GM18868 (cell line): Measurements from ENCODE around the gene SLC20A1.

Experiments
- ATAC-seq: cut with Tn5 transposase; IDR thresholded peaks from one replicate; pipeline ENCODE4 v1.9.1; 2021; ENCODE audit warnings: mild to moderate bottlenecking, moderate library complexity; ENCODE audit not compliant: unreplicated experiment

The SLC20A1 gene

DNA sequence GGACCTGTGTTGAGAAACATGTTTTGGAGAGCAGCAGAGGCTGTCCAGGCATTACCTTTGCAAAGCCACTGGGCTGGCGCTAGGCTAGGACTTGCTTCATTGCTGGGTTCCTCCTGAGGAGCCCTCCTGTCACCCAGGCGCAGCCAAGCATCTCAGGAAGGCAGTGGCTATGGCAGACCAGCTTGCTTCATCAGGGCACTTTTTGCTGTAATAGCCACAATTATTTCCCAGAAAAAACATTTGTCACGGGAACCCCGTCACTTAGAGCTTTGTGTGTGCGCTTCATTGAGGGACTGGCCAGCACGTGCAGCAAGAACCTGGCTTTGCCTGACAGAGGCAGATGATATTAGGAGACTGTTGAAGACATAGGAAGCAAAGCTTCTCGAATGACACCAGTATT is 36.4 kb downstream of the SLC20A1 start:
- ATAC-seq, result no peak

DNA sequence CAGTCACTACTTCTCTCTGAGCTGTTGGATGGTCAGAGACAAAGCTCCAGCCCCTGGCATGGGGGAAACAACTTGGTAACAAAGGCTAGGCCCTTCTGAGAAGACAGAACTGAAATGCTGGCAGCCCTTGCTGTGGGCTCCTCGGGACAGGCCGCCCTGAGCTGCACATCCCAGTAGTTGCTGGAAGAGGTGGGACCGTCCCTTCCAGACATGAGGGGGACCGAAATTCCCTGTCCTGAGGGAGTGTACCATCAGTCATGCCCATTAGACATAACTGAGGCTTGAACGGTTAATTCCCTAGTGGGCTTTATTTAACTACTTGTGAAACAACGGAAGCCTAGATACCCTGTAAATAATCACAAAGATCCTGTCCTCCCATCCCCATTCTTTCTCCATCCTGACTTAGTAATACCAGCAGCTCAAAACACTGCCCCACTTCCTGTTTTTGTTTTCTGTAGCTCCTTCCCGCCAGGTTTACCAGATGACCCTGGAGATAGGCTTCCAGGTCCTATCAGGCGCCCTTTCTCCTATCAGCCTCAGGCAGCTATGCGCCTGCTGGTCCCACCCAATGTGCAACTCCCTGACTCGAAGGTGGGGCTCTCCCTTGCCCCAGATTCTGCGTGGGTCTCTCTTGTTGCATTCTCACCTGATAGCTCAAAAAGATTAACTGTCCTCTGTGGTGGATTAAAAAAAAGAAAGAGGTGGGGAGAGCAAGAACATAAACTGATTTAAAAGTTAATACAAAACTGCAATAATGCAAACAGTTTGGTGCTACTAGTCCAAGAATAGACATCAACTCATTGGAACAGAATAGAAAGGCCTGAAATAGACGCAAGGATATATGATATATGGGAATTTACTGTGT is 38.0 kb downstream of the SLC20A1 start:
- no peak for ATAC-seq

DNA sequence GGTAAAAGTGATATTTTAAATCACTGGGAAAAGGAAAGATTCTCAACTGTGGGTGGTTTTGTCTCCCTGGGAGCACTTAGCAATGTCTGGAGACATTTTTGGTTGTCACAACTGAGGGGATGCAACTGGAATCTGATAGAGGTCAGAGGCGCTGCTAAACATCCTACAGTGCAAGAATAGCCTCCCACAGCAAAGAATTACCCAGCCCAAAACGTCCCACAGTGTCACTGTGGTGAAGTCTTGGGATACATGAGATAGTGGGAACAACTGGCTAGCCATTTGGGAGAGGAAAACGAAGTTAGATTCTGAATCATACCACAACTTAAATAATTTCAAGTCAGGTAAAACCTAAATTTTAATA is 38.7 kb downstream of the SLC20A1 start:
- no peak for ATAC-seq

DNA sequence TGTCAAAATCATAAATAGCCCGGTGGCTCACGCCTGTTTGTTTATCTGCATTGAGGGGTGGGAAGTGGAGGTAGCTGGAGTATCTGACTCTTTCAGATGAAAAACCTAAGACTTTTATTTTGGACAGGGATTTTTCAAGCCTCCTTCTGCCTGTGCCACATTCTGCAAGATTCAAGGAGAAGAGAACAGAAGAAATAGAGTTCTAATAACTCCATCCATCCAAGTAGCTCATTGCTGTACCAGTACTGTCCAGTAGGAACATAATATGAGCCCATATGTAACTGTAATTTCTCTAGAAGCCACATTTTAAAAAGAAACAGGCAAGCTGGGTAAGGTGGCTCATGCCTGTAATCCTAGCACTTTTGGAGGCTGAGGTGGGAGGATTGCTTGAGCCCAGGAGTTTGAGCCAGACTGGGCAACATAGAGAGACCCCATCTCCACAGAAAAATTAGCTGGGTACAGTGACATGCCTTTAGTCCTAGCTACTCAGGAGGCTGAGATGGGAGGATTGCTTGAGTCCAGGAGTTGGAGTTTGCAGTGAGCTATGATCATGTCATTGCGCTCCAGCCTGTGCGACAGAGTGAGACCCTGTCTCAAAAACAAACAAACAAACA is 39.6 kb downstream of the SLC20A1 start:
- no peak for ATAC-seq

DNA sequence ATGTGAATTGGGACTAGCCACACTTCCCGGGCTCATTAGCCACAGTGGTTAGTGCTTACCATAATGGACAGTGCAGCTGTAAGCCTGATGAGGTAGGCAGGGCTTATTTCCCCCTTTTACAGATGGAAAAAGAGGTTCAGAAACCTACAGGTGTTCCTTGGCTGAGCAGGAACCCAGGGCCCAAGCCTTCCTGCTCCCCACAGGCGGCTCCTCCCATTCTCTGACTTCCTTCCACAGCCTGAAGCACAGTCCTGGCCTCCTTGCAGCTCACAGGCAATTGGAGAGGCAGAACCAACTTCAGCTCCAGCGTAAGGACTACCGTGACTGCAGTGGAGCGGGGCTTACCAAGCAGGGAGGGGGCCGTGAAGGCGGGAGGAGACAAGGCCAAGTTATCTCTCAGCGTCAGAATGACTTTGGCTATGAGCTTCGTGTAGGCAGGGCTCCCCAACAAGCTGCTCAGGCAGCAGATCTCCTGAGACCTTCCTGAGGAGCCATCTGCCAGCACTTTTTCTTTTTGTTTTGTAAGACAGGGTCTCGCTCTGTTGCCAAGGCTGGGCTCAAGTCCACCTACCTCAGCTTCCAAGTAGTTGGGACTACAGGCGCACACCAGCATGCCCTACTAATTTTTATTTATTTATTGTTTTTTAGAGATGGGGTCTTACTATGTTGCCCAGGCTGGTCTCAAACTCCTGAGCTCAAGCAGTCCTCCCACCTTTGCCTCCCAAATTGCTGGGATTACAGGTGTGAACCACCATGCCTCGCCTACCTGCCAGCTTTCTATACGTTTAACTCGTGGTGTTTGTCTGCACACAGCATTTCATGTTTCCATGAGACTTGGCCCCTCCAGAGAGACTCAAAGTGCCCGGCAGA is 40.8 kb downstream of the SLC20A1 start:
- no peak for ATAC-seq

DNA sequence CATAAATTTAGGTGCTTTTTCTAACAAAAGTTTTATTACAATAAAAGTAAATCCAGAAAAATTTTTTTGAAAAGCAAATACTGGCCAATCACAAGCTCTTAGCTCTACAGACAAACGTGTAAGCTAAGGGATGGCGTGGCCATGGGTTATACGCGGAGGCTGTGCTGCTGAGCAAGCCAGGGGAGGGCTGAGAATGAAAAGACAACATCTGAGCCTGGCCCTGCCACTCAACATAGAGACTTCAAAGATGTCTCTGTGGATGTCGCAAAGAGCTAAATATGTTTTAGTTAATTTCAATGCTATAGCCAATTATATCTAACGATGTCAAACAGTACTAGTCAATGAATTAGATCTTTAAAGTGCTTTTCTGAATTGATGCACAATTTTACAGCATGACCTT is 41.8 kb downstream of the SLC20A1 start:
- ATAC-seq, result no peak

DNA sequence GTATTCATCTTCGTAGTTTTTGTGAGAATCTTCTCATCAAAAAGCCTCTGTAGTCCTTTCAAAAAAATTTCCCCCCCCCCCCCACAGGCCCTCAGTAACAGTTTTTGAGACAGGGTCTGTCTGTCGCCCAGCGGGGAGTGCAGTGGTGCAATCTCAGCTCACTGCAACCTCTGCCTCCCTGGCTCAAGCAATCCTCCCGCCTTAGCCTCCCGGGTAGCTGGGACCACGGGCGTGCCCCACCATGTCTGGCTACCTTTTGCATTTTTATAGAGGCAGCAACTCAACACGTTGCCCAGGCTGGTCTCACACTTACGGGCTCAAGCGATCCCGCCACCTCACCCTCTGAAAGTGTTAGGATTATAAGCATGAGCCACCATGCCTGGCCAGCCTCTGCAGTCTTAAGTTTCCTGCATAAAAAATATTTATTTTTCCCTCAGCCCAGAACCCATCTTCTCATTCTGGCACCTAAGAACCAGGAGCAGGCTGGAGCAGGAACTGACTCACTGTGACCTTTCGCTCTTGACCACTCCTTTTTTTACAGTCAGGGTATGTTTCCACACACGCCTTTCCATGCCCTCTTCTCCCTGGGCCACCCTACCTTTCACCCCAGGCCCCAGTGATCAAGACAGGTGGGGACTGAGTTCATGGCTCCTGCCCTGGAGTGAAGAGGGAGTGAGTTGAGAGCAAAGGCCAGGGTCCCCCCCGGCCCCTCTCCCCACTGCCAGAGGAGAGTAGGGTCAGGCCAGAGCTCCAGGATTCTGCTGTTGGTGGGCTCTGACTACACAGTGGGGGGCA is 42.5 kb downstream of the SLC20A1 start:
- no peak for ATAC-seq

DNA sequence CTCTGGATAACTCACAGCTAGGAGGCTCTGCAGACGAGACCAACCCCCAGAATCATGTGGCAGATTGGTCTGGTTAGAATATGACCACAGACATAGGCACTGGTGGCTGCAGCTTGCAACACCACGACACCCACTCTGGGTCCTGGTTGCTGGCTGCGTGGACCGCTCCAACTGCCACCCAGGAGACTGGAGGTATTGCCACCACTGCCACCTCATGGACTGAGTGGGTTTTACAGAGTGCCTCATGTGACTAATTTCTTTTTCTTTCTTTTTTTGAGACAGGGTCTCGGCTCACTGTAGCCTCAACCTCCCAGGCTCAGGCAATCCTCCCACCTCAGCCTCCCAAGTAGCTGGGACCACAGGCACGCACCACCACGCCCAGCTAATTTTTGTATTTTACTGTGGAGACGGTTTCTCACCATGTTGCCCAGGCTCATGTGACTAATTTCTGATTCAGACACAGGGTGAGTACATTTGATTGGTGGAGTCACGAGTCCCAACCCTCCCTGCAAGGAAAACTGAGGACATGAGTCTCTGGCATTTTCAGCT is 45.2 kb downstream of the SLC20A1 start:
- peak; percentile 57 for ATAC-seq

DNA sequence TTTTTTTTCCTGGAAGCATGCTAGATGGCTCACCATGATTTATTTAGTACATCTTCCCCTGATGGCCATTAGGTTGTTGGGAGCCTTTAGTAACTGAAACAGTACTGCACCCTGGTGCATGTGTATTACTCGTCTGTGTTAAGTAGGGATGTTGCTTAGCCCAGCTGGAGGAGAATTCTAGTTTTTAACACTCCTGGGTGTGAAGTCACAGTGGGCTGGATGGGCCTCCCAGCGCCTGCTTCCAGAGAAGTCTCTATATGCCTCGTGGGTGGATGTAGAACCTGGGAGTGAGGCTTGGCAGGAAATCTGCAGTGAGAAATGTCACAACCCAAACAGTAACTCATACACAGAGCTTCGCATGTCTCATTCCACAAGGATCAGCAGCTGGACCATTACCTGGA is 46.1 kb downstream of the SLC20A1 start:
- ATAC-seq, result no peak

DNA sequence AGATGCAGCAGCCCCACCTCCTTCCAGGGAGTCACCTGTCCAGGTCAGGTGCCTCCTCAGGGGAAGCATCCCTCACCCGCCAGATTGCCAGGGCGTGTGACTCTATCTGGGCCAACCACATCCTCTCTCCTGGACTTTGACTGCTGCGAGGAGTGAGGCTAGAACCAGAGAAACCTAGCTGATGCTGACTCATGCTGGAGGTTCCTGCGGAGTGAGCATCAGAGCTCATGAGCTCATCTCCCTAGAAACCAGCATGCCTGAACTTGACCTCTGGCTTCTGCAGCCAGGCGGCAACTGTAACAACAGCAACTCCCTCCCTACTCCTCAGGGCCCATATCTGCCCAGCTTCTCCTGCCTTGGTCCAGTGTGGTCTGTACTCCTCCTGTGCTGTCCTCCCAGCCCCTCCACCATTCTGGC is 46.8 kb downstream of the SLC20A1 start:
- peak; percentile 90 for ATAC-seq

DNA sequence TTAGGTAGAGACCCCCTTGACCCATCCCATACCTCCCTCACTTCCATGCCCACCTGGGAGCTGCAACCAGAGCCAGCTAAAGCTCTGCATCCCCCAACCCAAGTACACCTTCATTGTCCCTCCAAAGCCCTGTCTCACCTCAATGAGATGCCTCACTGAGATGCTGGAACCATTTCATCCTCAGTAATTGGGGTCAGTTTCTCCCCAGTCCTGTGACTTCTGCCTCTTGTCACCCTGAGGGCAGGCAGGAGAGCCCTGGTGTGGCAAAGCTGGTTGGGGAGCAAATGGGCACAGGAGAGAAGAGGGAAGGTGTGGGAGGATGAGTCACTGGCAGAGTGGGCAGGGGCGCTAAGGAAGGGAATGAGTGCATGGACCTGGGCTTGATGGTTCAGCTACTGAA is 47.2 kb downstream of the SLC20A1 start:
- ATAC-seq, result no peak

DNA sequence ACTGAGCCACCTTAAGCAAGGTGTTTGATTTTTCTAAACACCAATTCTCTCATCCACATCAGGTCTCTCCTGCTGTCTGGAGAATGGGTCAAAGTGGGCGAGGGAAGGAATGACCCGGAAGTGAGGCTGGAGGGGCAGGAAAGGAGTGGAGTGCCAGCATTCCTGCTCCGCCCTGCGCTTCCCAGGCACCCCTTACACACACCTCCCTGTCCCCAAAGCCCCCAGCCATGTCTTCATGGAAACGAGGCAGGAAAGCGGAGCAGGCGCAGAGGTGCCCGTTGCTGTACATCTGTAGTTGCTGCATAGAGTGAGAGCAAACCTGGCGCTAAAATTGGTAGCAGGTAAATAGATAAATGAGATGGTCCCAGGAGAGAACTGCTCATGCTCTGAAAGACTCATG is 47.9 kb downstream of the SLC20A1 start:
- ATAC-seq, result no peak

DNA sequence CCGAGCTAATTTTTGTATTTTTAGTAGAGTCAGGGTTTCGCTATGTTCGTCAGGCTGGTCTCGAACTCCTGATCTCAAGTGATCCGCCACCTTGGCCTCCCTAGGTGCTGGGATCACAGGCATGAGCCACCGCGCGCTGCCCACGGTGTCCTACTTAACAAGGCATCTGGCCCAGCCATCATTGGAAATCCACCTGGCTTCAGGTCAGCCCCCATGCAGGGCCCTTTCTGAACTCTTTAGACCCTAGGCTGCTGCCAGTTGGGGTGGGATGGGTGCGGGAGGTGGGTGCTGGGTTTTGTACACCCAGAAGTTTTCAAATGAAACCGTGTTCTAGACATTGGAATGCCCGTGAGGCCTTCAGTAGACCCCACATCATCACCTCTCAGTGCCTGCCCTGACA is 48.4 kb downstream of the SLC20A1 start:
- no peak for ATAC-seq

DNA sequence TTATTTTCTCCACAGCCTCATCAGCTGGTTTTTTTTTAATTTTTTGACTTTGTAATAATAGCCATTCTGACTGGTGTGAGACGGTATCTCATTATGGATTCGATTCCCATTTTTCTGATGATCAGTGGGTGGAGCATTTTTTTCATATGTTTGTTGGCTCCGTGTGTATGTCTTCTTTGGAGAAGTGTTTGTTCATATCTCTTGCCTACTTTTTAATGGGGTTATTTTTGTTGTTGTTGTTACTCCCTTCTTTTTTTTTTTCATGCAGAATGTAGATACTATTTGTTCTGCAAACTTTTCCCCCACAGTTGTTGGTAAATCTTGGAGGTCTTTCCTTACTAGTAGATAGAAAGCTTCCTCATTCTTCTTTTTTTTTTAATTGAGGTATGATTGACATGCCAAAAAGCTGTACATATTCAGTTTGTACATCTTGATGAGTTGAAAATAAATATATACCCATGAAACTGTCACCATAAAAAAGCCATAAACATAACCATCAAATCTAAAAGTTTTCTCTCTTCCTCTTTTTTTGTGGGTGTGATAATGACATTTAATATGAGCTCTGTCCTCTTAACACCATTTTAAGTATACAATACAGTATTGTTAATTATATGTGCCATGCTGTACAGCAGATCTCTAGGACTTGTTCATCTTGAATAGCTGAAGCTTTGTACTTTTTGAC is 53.2 kb downstream of the SLC20A1 start:
- no peak for ATAC-seq

DNA sequence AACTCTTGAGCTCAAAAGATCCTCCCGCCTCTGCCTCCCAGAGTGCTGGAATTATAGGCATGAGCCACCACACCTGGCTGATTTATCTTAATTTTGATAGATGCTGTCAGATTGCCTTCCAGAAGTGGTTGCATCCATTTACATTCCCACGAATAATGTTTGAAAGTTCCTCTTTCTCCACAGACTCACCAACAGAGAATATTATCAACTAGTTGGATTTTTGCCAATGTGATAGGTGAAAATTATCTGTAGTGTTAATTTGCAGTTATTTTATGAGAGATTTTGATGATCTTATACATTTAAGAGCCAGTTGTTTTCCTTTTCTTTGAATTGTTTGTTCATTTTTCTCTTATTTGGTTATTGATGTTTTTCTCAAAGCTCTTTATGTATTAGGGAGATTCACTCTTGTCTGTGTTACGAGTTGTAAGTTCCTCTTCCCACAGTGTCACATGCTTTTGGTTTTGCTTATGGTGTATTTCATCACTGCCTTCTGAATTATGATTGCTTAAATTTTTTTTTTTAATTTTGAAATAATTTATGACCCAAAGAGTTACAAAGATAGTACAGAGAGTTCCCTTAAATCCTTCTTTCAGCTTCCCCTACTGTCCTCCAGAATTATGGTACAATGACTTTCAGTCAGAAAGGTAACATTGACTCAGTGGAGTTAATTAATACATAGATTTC is 54.4 kb downstream of the SLC20A1 start:
- ATAC-seq, result no peak

DNA sequence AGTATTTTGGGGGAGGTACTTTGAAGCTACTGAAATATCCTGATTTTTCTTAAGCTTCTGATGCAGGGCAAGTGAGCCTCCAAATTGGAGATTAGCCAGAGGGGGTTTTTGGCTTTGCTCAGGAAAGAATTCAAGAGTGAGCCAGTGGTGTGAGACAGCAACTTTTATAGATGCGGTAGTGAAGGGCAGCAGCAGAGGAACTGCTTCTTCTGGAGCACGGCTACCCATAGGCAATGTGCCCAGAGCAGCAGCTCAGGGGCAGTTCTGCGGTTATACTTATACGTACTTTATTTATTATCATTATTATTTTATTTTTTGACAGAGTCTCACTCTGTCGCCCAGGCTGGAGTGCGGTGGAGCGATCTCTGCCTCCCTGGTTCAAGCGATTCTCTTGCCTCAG is 55.3 kb downstream of the SLC20A1 start:
- ATAC-seq, result no peak

DNA sequence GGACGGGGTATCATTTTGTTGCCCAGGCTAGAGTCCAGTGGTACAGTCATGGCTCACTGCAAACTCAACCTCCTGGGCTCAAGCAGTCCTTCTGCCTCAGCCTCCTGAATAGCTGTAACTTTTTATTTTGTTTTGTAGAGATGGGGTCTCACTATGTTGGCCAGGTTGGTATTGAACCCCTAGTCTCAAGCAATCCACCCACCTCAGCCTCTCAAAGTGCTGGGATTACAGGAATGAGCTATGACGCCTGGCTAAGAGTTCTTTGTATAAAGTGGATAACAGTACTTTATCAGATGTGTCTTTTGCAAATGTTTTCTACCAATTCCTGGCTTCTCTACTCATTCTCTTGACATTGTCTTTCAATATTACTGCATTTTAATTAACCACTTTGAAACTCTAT is 57.9 kb downstream of the SLC20A1 start:
- no peak for ATAC-seq

DNA sequence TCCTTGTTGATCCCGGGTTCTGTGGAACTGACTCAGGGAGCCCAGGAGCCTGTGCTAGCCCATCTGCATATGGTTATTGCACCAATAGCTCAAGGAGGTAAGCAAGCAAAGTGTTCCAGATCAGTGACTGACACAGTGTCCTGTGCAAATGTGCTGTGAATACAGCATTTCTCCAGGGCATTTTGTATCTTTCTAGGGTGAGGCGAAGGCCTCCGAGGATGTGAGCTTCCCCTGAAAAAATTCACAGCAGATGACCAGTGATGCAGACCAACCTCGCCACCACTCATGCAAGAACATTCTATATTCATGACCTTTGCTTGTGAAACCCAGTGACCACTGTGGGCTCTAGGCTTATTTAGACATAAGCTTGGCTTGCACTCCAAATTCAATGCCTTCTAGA is 59.8 kb downstream of the SLC20A1 start:
- no peak for ATAC-seq

DNA sequence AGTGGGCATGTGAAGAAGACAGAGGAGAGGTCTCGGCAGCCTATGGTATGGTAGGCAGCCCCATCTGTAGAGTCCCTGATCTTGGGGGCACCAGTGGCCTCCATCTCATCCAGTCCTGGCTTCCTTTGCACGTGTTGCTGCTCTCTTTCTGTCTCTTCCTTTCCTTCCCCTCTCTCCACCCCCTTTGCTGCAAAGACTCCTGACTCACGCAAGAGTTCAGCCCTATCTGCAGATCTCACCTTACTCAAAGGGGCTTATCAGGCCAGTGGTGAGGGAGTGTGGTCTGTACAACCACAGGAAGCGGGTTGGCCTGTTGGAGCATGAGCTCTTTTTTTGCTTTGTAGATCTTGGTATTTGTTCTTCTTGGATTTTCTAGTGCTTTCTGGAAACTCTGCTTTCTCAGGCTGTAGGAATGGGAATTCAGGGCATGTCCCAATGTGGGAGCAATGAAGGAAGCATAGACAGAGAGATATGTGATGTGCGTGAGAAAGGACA is 60.5 kb downstream of the SLC20A1 start:
- peak; percentile 39 for ATAC-seq
